Natural killer cell (primary cell): ENCODE data around the gene FAM169A. TPM values are rescaled to one million over a fixed set of nuclear protein-coding genes. Genes with fewer than 3 reads are reported as not detected.
A peak's percentile ranks its signal among the peaks of the same experiment; 100 is the strongest.

Source experiments
- ATAC-seq, 3 donors: fragments of 150-1000 bp in 2 of 3; fragments of 200-7000 bp in 1 of 3; cut with Tn5 transposase; 1 replicate in 1 of 3; 2 replicates in 2 of 3; pipeline ENCODE4 v1.10.0; 2021; ENCODE audit warnings: mild to moderate bottlenecking in 2 of 3, moderate library complexity in 2 of 3
- DNase-seq, 2 donors: peaks; one replicate each; pipeline versions ENCODE4 v3.0.0 to v3.0.0-alpha.2; 2013 to 2021; ENCODE audit warnings: mixed read lengths in 1 of 2
- H3K27ac ChIP-seq: one replicate; pipeline ENCODE4 v1.5.1; 2013; ENCODE audit warnings: mild to moderate bottlenecking, low read length
- H3K27me3 ChIP-seq: one replicate; pipeline ENCODE4 v1.6.1; 2013; ENCODE audit warnings: low read length; ENCODE audit not compliant: control insufficient read depth, insufficient read depth
- H3K36me3 ChIP-seq: one replicate; pipeline ENCODE4 v1.6.1; 2013; ENCODE audit warnings: low read length; ENCODE audit not compliant: control insufficient read depth, insufficient read depth
- H3K4me1 ChIP-seq: one replicate; pipeline ENCODE4 v1.6.1; 2013; ENCODE audit warnings: low read length; ENCODE audit not compliant: control insufficient read depth, insufficient read depth
- H3K4me3 ChIP-seq: one replicate; pipeline ENCODE4 v1.5.1; 2013; ENCODE audit warnings: low read length
- H3K9me3 ChIP-seq: one replicate; pipeline ENCODE4 v1.6.1; 2013; ENCODE audit warnings: low read length; ENCODE audit not compliant: control insufficient read depth, insufficient read depth
- H3K27ac Mint-ChIP-seq, 2 donors: one replicate each; pipeline ENCODE4 v1.8.0; 2022; ENCODE audit warnings: mild to moderate bottlenecking in 2 of 2, mixed read lengths in 2 of 2, moderate library complexity in 1 of 2
- H3K27me3 Mint-ChIP-seq, 2 donors: one replicate each; pipeline ENCODE4 v1.8.0; 2022; ENCODE audit warnings: low read depth in 2 of 2, mixed read lengths in 2 of 2
- H3K36me3 Mint-ChIP-seq: one replicate; pipeline ENCODE4 v1.8.0; 2022; ENCODE audit warnings: mixed read lengths
- H3K4me1 Mint-ChIP-seq, 2 donors: one replicate each; pipeline ENCODE4 v1.8.0; 2022; ENCODE audit warnings: mixed read lengths in 2 of 2
- H3K4me3 Mint-ChIP-seq: one replicate; pipeline ENCODE4 v1.8.0; 2022; ENCODE audit warnings: mild to moderate bottlenecking, moderate library complexity, mixed read lengths
- H3K9me3 Mint-ChIP-seq, 2 donors: one replicate each; pipeline ENCODE4 v1.8.0; 2022; ENCODE audit warnings: mixed read lengths in 2 of 2
- CTCF ChIP-seq: fragments of 200-600 bp; IDR thresholded peaks from one replicate; pipeline ENCODE4 v1.8.0; 2022; ENCODE audit warnings: antibody characterized with exemption
- WGBS: methylation state at CpG from one replicate; pipeline ENCODE4 v1.1.7; 2013; ENCODE audit warnings: missing lambda C conversion rate; ENCODE audit not compliant: insufficient coverage; 5-methylcytosine and 5-hydroxymethylcytosine counted together
- intact Hi-C: fragments of 100-400 bp; cut with micrococcal nuclease; formaldehyde crosslinking; loops from one replicate; pipeline ENCODE4 v1.14.2; 2022
- total RNA-seq, 4 donors: library from RNA; stranded (reverse); fragments of 120-200 nt in 1 of 4; gene quantifications; one replicate each; pipeline versions ENCODE4 v1.2.3 to v1.2.4, GENCODE V29; 2013 to 2022

Gene FAM169A
- total RNA-seq, 3 donors from 2014 or later (not counting 1 experiment from before 2014, with no cell fraction given): 28.0 to 32.6 (median 28.6) TPM

- H3K27ac ChIP-seq: no peak overlapping the region
- TF ChIP-seq CTCF: no peak
- Mint-ChIP-seq H3K27ac (peak overlapping the region; percentile 27 to 53), H3K9me3 (no peaks in the 10 kb centered on the region), H3K4me3 (no peak overlapping the region), H3K36me3 (peaks cover 6% of the 10 kb centered on the region), H3K4me1 (peaks cover 0 to 5% of the 10 kb centered on the region in 2 donors), H3K27me3 (no peaks in the 10 kb centered on the region)
- ATAC-seq (no peak), DNase-seq (no peak)
- peaks cover 44% of the 10 kb centered on the region for H3K36me3 ChIP-seq
- no peaks in the 10 kb centered on the region for H3K9me3 ChIP-seq
- WGBS: 100% methylated on average over 1 of the region's 2 CpGs
- intact Hi-C loops: no loop called here
- no peaks in the 10 kb centered on the region for H3K27me3 ChIP-seq
- no peaks in the 10 kb centered on the region for H3K4me1 ChIP-seq
- H3K4me3 ChIP-seq: no peak overlapping the region
Observed at GRCh38 chr5:74778609-74779008, 87.6 kb downstream of the FAM169A start.

- Mint-ChIP-seq H3K27me3 (no peaks in the 10 kb centered on the region), H3K9me3 (no peaks in the 10 kb centered on the region), H3K36me3 (peaks cover 6% of the 10 kb centered on the region), H3K4me1 (peaks cover 11 to 17% of the 10 kb centered on the region in 2 donors), H3K4me3 (no peak overlapping the region), H3K27ac (peak overlapping the region in 1 of 2 donors; percentile 16)
- Histone ChIP-seq H3K27me3 (no peaks in the 10 kb centered on the region), H3K9me3 (no peaks in the 10 kb centered on the region), H3K4me1 (peaks cover 6% of the 10 kb centered on the region), H3K27ac (no peak overlapping the region), H3K36me3 (peaks cover 52% of the 10 kb centered on the region), H3K4me3 (no peak overlapping the region)
- ATAC-seq (no peak), DNase-seq (no peak)
- no peak for TF ChIP-seq CTCF
- 97% methylated on average over 5 of the region's 7 CpGs for WGBS
- intact Hi-C loops: no loop called here
Observed at GRCh38 chr5:74772359-74772758, 93.8 kb downstream of the FAM169A start.

GRCh38 chr5:74767579-74767913, 98.6 kb downstream of the FAM169A start:
- no peaks in the 10 kb centered on the region for H3K9me3 ChIP-seq
- DNase-seq (no peak), ATAC-seq (no peak)
- H3K4me1 ChIP-seq: peaks cover 16% of the 10 kb centered on the region
- H3K27ac ChIP-seq: peak overlapping the region; percentile 67
- H3K36me3 ChIP-seq: peaks cover 22% of the 10 kb centered on the region
- Mint-ChIP-seq H3K36me3 (peaks cover 6% of the 10 kb centered on the region), H3K9me3 (no peaks in the 10 kb centered on the region), H3K4me1 (peaks cover 25 to 40% of the 10 kb centered on the region in 2 donors), H3K27me3 (no peaks in the 10 kb centered on the region), H3K4me3 (peak overlapping the region; percentile 99), H3K27ac (peak overlapping the region; percentile 96 to 98)
- H3K4me3 ChIP-seq: peak overlapping the region; percentile 94
- TF ChIP-seq CTCF: no peak
- under 1% methylated on average over 9 of the region's 9 CpGs for WGBS
- no peaks in the 10 kb centered on the region for H3K27me3 ChIP-seq
- intact Hi-C loops: loop anchor here (1.0 to 10.0 kb wide), 6 partner anchors 83 to 1487 kb away; partner anchors contain the start of genes ANKRA2, FAM169A, HEXB and HMGCR
